NCI-H1092 treated with DMSO at 0.1 percent for 48 hours (cell line): Measurements from ENCODE around the gene KCNC3.

Source experiments
- DNase-seq: peaks from one replicate; lab custom pipeline; 2025; lab: John Stamatoyannopoulos, UW

The KCNC3 gene

GRCh38 chr19:50329146-50329925 is at the start of gene KCNC3:
Gene KCNC3, minus strand, starts transcription at chr19:50329377. Its CDS starts 295 bp downstream, at chr19:50329082.
- DNase-seq = peak; percentile 98

GRCh38 chr19:50378863-50379236 is 49.7 kb upstream of the KCNC3 start:
- DNase-seq = no peak

- no peak for DNase-seq
These were observed 49.1 kb upstream of the KCNC3 start for GRCh38 chr19:50378169-50378862.

GRCh38 chr19:50377517-50377916 is 48.3 kb upstream of the KCNC3 start:
- DNase-seq = no peak

- DNase-seq = peak; percentile 5
These were observed 47.9 kb upstream of the KCNC3 start for GRCh38 chr19:50377051-50377461.

- peak; percentile 89 for DNase-seq
These were observed 47.2 kb upstream of the KCNC3 start, which contains the start of gene NR1H2 for GRCh38 chr19:50376166-50377050. Gene NR1H2, plus strand, starts transcription at chr19:50376457. Its CDS starts 1,149 bp downstream, at chr19:50377606.

- DNase-seq = no peak
These were observed 42.8 kb upstream of the KCNC3 start for GRCh38 chr19:50371914-50372475.

GRCh38 chr19:50368649-50369570 is 39.7 kb upstream of the KCNC3 start:
- peak; percentile 59 for DNase-seq

GRCh38 chr19:50365434-50366306 is 36.5 kb upstream of the KCNC3 start, which contains the start of gene NAPSA:
Gene NAPSA, minus strand, starts transcription at chr19:50365639. Its CDS starts 18 bp downstream, at chr19:50365621.
- DNase-seq = no peak

GRCh38 chr19:50362656-50363424 is 33.7 kb upstream of the KCNC3 start:
- no peak for DNase-seq

GRCh38 chr19:50362030-50362412 is 32.8 kb upstream of the KCNC3 start:
- no peak for DNase-seq

- DNase-seq = no peak
These were observed 32.3 kb upstream of the KCNC3 start for GRCh38 chr19:50361290-50362029.

GRCh38 chr19:50359328-50359818 is 30.2 kb upstream of the KCNC3 start:
- no peak for DNase-seq

GRCh38 chr19:50358483-50359327 is 29.5 kb upstream of the KCNC3 start:
- DNase-seq = peak; percentile 48

- DNase-seq = peak; percentile 49
These were observed 28.3 kb upstream of the KCNC3 start for GRCh38 chr19:50357178-50358100.

GRCh38 chr19:50356691-50357177 is 27.6 kb upstream of the KCNC3 start:
- DNase-seq = no peak
